Ectodermal cell (in vitro differentiated cells): ENCODE data around the gene MX2.

Experiments used
- H3K27ac ChIP-seq: 2 replicates; pipeline ENCODE4 v1.7.0; 2013; ENCODE audit warnings: mild to moderate bottlenecking, low read depth, low read length; ENCODE audit not compliant: insufficient read depth, poor library complexity, severe bottlenecking
- H3K27me3 ChIP-seq: 2 replicates; pipeline ENCODE4 v1.7.0; 2013; ENCODE audit warnings: mild to moderate bottlenecking, low read length; ENCODE audit not compliant: insufficient read depth, control insufficient read depth, poor library complexity, severe bottlenecking
- H3K36me3 ChIP-seq: one replicate; pipeline ENCODE4 v1.7.0; 2013; ENCODE audit warnings: low read length; ENCODE audit not compliant: control insufficient read depth, insufficient read depth
- H3K4me1 ChIP-seq: one replicate; pipeline ENCODE4 v1.7.0; 2013; ENCODE audit warnings: low read length; ENCODE audit not compliant: control insufficient read depth, insufficient read depth
- H3K4me3 ChIP-seq: 2 replicates; pipeline ENCODE4 v1.7.0; 2013; ENCODE audit warnings: low read depth, low read length, control low read depth; ENCODE audit not compliant: insufficient read depth
- H3K9me3 ChIP-seq: 2 replicates; pipeline ENCODE4 v1.7.0; 2013; ENCODE audit warnings: mild to moderate bottlenecking, low read length, moderate library complexity; ENCODE audit not compliant: control insufficient read depth
- WGBS, 2 experiments: methylation state at CpG; one replicate each; pipeline ENCODE4 v1.1.7; 2013; ENCODE audit warnings: missing lambda C conversion rate in 2 of 2; 5-methylcytosine and 5-hydroxymethylcytosine counted together

MX2 gene

GRCh38 chr21:41435706-41436105, 73.9 kb downstream of the MX2 start:
- H3K4me1 ChIP-seq = no peaks in the 10 kb centered on the region
- no peak overlapping the region for H3K4me3 ChIP-seq
- 91 to 92% methylated on average over 11 of the region's 11 CpGs for WGBS, 2 experiments
- H3K27me3 ChIP-seq = no peaks in the 10 kb centered on the region
- H3K36me3 ChIP-seq = no peaks in the 10 kb centered on the region
- no peak overlapping the region for H3K27ac ChIP-seq
- H3K9me3 ChIP-seq = no peaks in the 10 kb centered on the region

GRCh38 chr21:41437729-41438128, 75.9 kb downstream of the MX2 start:
- Histone ChIP-seq H3K4me3 (no peak overlapping the region), H3K9me3 (no peaks in the 10 kb centered on the region), H3K4me1 (no peaks in the 10 kb centered on the region), H3K27me3 (no peaks in the 10 kb centered on the region), H3K36me3 (no peaks in the 10 kb centered on the region), H3K27ac (no peak overlapping the region)
- WGBS, 2 experiments = 72 to 81% methylated on average over 2 of the region's 2 CpGs

- no peaks in the 10 kb centered on the region for H3K4me1 ChIP-seq
These were observed 76.7 kb downstream of the MX2 start for GRCh38 chr21:41438425-41439113.

GRCh38 chr21:41439248-41439647, 77.4 kb downstream of the MX2 start:
- H3K27me3 ChIP-seq = no peaks in the 10 kb centered on the region
- WGBS, 2 experiments = 82 to 85% methylated on average over 4 of the region's 4 CpGs
- H3K4me3 ChIP-seq = no peak overlapping the region
- no peaks in the 10 kb centered on the region for H3K4me1 ChIP-seq
- no peaks in the 10 kb centered on the region for H3K9me3 ChIP-seq
- no peaks in the 10 kb centered on the region for H3K36me3 ChIP-seq
- no peak overlapping the region for H3K27ac ChIP-seq

More at GRCh38 chr21:41438425-41439113, 76.7 kb downstream of the MX2 start:
- no peaks in the 10 kb centered on the region for H3K36me3 ChIP-seq
- H3K4me3 ChIP-seq = no peak overlapping the region
- no peak overlapping the region for H3K27ac ChIP-seq
- H3K9me3 ChIP-seq = no peaks in the 10 kb centered on the region
- H3K27me3 ChIP-seq = no peaks in the 10 kb centered on the region
- WGBS, 2 experiments = 95 to 96% methylated on average over 13 of the region's 13 CpGs

- no peak overlapping the region for H3K4me3 ChIP-seq
- H3K27ac ChIP-seq = no peak overlapping the region
- H3K4me1 ChIP-seq = no peaks in the 10 kb centered on the region
- no peaks in the 10 kb centered on the region for H3K27me3 ChIP-seq
- 94 to 96% methylated on average over 14 of the region's 14 CpGs for WGBS, 2 experiments
- H3K36me3 ChIP-seq = no peaks in the 10 kb centered on the region
- no peaks in the 10 kb centered on the region for H3K9me3 ChIP-seq
These were observed 79.7 kb downstream of the MX2 start for GRCh38 chr21:41441546-41441945.

- WGBS, 2 experiments = 94 to 95% methylated on average over 2 of the region's 2 CpGs
- no peaks in the 10 kb centered on the region for H3K4me1 ChIP-seq
- H3K36me3 ChIP-seq = no peaks in the 10 kb centered on the region
- H3K9me3 ChIP-seq = no peaks in the 10 kb centered on the region
- no peak overlapping the region for H3K27ac ChIP-seq
- H3K4me3 ChIP-seq = no peak overlapping the region
- H3K27me3 ChIP-seq = no peaks in the 10 kb centered on the region
These were observed 80.8 kb downstream of the MX2 start for GRCh38 chr21:41442481-41443186.

GRCh38 chr21:41443562-41443961, 81.7 kb downstream of the MX2 start:
- no peaks in the 10 kb centered on the region for H3K4me1 ChIP-seq
- 94 to 95% methylated on average over 7 of the region's 7 CpGs for WGBS, 2 experiments

GRCh38 chr21:41444703-41445464, 83.1 kb downstream of the MX2 start:
- WGBS, 2 experiments = 90 to 93% methylated on average over 13 of the region's 13 CpGs
- no peaks in the 10 kb centered on the region for H3K4me1 ChIP-seq

More at GRCh38 chr21:41443562-41443961, 81.7 kb downstream of the MX2 start:
- no peaks in the 10 kb centered on the region for H3K36me3 ChIP-seq
- no peaks in the 10 kb centered on the region for H3K27me3 ChIP-seq
- H3K4me3 ChIP-seq = no peak overlapping the region
- no peak overlapping the region for H3K27ac ChIP-seq
- no peaks in the 10 kb centered on the region for H3K9me3 ChIP-seq

GRCh38 chr21:41445465-41445862, 83.6 kb downstream of the MX2 start:
- H3K9me3 ChIP-seq = no peaks in the 10 kb centered on the region
- H3K27me3 ChIP-seq = no peaks in the 10 kb centered on the region
- no peaks in the 10 kb centered on the region for H3K36me3 ChIP-seq
- H3K4me1 ChIP-seq = no peaks in the 10 kb centered on the region
- H3K27ac ChIP-seq = no peak overlapping the region
- no peak overlapping the region for H3K4me3 ChIP-seq
- 78 to 88% methylated on average over 7 of the region's 7 CpGs for WGBS, 2 experiments

More at GRCh38 chr21:41444703-41445464, 83.1 kb downstream of the MX2 start:
- Histone ChIP-seq H3K4me3 (no peak overlapping the region), H3K27ac (no peak overlapping the region), H3K36me3 (no peaks in the 10 kb centered on the region), H3K27me3 (no peaks in the 10 kb centered on the region), H3K9me3 (no peaks in the 10 kb centered on the region)

GRCh38 chr21:41446586-41446985, 84.8 kb downstream of the MX2 start:
- no peak overlapping the region for H3K27ac ChIP-seq
- H3K4me3 ChIP-seq = no peak overlapping the region
- no peaks in the 10 kb centered on the region for H3K36me3 ChIP-seq
- H3K9me3 ChIP-seq = no peaks in the 10 kb centered on the region
- H3K27me3 ChIP-seq = no peaks in the 10 kb centered on the region
- 93 to 96% methylated on average over 4 of the region's 4 CpGs for WGBS, 2 experiments
- no peaks in the 10 kb centered on the region for H3K4me1 ChIP-seq
